ENCODE measurements around the gene EGFL8.

GRCh38 chr6:32191696-32192607 is 27.6 kb downstream of the EGFL8 start:
- no peak for TF ChIP-seq EZH2phosphoT487 (IDR thresholded peaks at IDR 0.05; ENCODE audit: insufficient read depth, low read depth)
- TF ChIP-seq EZH2 (IDR thresholded peaks at IDR 0.05; ENCODE audit: insufficient read depth, poor library complexity, severe bottlenecking) = no peak
